IMR-90 (cell line): Measurements from ENCODE around the gene LRRC56.

Experiments
- CEBPB ChIP-seq: IDR thresholded peaks from 2 replicates; pipeline ENCODE4 v1.6.1; 2012; ENCODE audit warnings: low read depth, low read length, improper control_type of control experiment
- CTCF ChIP-seq: conservative IDR thresholded peaks from 2 replicates; pipeline ENCODE4 v1.5.1; 2012; ENCODE audit warnings: mild to moderate bottlenecking, low read depth, low read length, improper control_type of control experiment
- FOS ChIP-seq: fragments of 150-350 bp; IDR thresholded peaks from 2 replicates; pipeline ENCODE4 v1.6.1; 2016; ENCODE audit warnings: low read depth, low read length
- MAFK ChIP-seq: IDR thresholded peaks from 2 replicates; pipeline ENCODE4 v1.6.1; 2012; ENCODE audit warnings: low read depth, low read length, improper control_type of control experiment
- MXI1 ChIP-seq: IDR thresholded peaks from 2 replicates; pipeline ENCODE4 v1.6.1; 2012; ENCODE audit warnings: low read depth, mild to moderate bottlenecking, low read length, moderate library complexity, borderline replicate concordance
- POLR2A ChIP-seq: IDR thresholded peaks from 2 replicates; pipeline ENCODE4 v1.6.1; 2012; ENCODE audit warnings: mild to moderate bottlenecking, low read depth, low read length
- RFX5 ChIP-seq: IDR thresholded peaks from 2 replicates; pipeline ENCODE4 v1.8.0; 2012; ENCODE audit warnings: low read depth, mild to moderate bottlenecking, low read length, moderate library complexity
- SMC3 ChIP-seq: fragments of 150-350 bp; IDR thresholded peaks from 2 replicates; pipeline ENCODE4 v1.6.1; 2016; ENCODE audit warnings: low read depth, mild to moderate bottlenecking, antibody characterized with exemption, low read length, moderate library complexity

- TF ChIP-seq CTCF (no peak), MAFK (no peak), FOS (no peak), SMC3 (no peak), RFX5 (no peak), POLR2A (no peak), CEBPB (no peak), MXI1 (no peak)
Observed at GRCh38 chr11:489610-490185, 47.6 kb upstream of the LRRC56 start.
